K562 (cell line): ENCODE measurements around the gene EML3. TPM values are rescaled to one million over a fixed set of nuclear protein-coding genes. Genes with fewer than 3 reads are reported as not detected.

Experiments used
- ATAC-seq: fragments of 200-7000 bp; cut with Tn5 transposase; 3 replicates; pipeline ENCODE4 v1.9.1; 2020; ENCODE audit warnings: moderate library complexity
- BruUV-seq: library from RNA; stranded (reverse); fragments of 400-500 nt; replicated peaks from 2 replicates; lab custom pipeline; 2021; lab: Mats Ljungman, UMichigan
- CTCF ChIA-PET: fragments of 300-600 bp; formaldehyde crosslinking; extraction: SDS; loops from one replicate; lab custom pipeline; 2021; ENCODE audit warnings: low intra/inter-chr PET ratio; lab: Yijun Ruan, JAX
- POLR2A ChIA-PET: fragments of 300-600, 350-650 bp; sonication (Branson Sonifier 250); formaldehyde crosslinking; extraction: SDS; loops from one replicate; lab custom pipeline; 2021; ENCODE audit warnings: antibody characterized with exemption, inconsistent platforms; lab: Yijun Ruan, JAX
- DNase-seq, 4 experiments: peaks; one replicate each; pipeline versions ENCODE4 v3.0.0 to v3.0.0-alpha.2; 2011 to 2018; ENCODE audit warnings: low spot score in 3 of 4, mixed read lengths in 3 of 4; ENCODE audit errors: extremely low read depth in 1 of 4
- FAIRE-seq: peaks from 2 replicates; lab custom pipeline; 2011; peaks lifted over from hg19 to GRCh38; lab: Jason Lieb, UNC
- H2AFZ ChIP-seq: 2 replicates; pipeline ENCODE4 v1.6.0; 2011; ENCODE audit warnings: low read depth, low read length, control low read depth, inconsistent platforms
- H3K27ac ChIP-seq: fragments of 200-600 bp; 3 replicates; pipeline ENCODE4 v1.8.0; 2011; ENCODE audit warnings: low read depth, mild to moderate bottlenecking, control low read depth, inconsistent platforms, low read length, moderate library complexity, mixed read lengths; ENCODE audit errors: extremely low read depth
- H3K27me3 ChIP-seq, 2 experiments: fragments of 300-600 bp in 1 of 2; 2 replicates in 1 of 2; 3 replicates in 1 of 2; pipeline versions ENCODE4 v1.6.0 to v1.8.0; 2011; ENCODE audit warnings: inconsistent platforms in 2 of 2, low read length in 2 of 2, mild to moderate bottlenecking in 1 of 2, mixed read lengths in 1 of 2, moderate library complexity in 1 of 2; ENCODE audit not compliant: control insufficient read depth in 2 of 2, insufficient read depth in 2 of 2
- H3K36me3 ChIP-seq: fragments of 300-600 bp; 3 replicates; pipeline ENCODE4 v1.8.0; 2011; ENCODE audit warnings: mild to moderate bottlenecking, low read length, inconsistent platforms; ENCODE audit not compliant: control insufficient read depth, insufficient read depth
- H3K4me1 ChIP-seq, 2 experiments: fragments of 200-600 bp in 1 of 2; replicated peaks in 1 of 2; 2 replicates in 1 of 2; 3 replicates in 1 of 2; pipeline versions ENCODE4 v1.5.1 to v1.8.0; 2011; ENCODE audit warnings: inconsistent platforms in 2 of 2, low read length in 2 of 2, mild to moderate bottlenecking in 1 of 2, mixed read lengths in 1 of 2, moderate library complexity in 1 of 2; ENCODE audit not compliant: control insufficient read depth in 2 of 2, insufficient read depth in 2 of 2
- H3K4me2 ChIP-seq: 2 replicates; pipeline ENCODE4 v1.6.1; 2011; ENCODE audit warnings: low read length, control low read depth, inconsistent platforms, mixed read lengths; ENCODE audit not compliant: insufficient read depth
- H3K4me3 ChIP-seq: fragments of 200-600 bp; sonication (generic), shearing (Covaris generic); 2 replicates; pipeline ENCODE4 v1.5.1; 2016; ENCODE audit warnings: control low read depth, inconsistent platforms
- H3K79me2 ChIP-seq: fragments of 200-600 bp; 3 replicates; pipeline ENCODE4 v1.8.0; 2011; ENCODE audit warnings: low read length, inconsistent platforms; ENCODE audit not compliant: control insufficient read depth, insufficient read depth
- H3K9ac ChIP-seq, 2 experiments: 2 replicates each; pipeline versions ENCODE4 v1.6.0 to v1.6.1; 2011; ENCODE audit warnings: low read depth in 2 of 2, low read length in 2 of 2, control low read depth in 1 of 2, inconsistent platforms in 1 of 2, mild to moderate bottlenecking in 1 of 2, mixed read lengths in 1 of 2; ENCODE audit not compliant: insufficient read depth in 1 of 2
- H3K9me1 ChIP-seq: one replicate; pipeline ENCODE4 v1.6.0; 2011; ENCODE audit warnings: inconsistent platforms, mild to moderate bottlenecking, low read length, moderate library complexity; ENCODE audit not compliant: control insufficient read depth, insufficient read depth
- H3K9me3 ChIP-seq: replicated peaks from 2 replicates; pipeline ENCODE4 v1.5.1; 2011; ENCODE audit warnings: low read depth, low read length, inconsistent platforms; ENCODE audit not compliant: control insufficient read depth, insufficient read depth
- H4K20me1 ChIP-seq: replicated peaks from 2 replicates; pipeline ENCODE4 v1.6.1; 2011; ENCODE audit warnings: low read length, inconsistent platforms, mixed read lengths; ENCODE audit not compliant: control insufficient read depth, insufficient read depth
- DIDO1 ChIP-seq: fragments of 450-650 bp; IDR thresholded peaks from 2 replicates; pipeline ENCODE4 v1.6.1; 2016; ENCODE audit warnings: low read depth, missing biosample characterization, missing genetic modification characterization
- HMG20B ChIP-seq: fragments of 250-450 bp; sonication (Bioruptor Pico); IDR thresholded peaks from 2 replicates; pipeline ENCODE4 v1.5.0; 2021; ENCODE audit warnings: mild to moderate bottlenecking
- HNRNPK ChIP-seq: fragments of 200-400 bp; formaldehyde crosslinking; IDR thresholded peaks from one replicate; pipeline ENCODE4 v1.6.1; 2018; ENCODE audit warnings: mild to moderate bottlenecking, low read depth, low read length; ENCODE audit not compliant: poor library complexity, severe bottlenecking
- ID3 ChIP-seq, 2 experiments: fragments of 250-450 bp in 1 of 2; fragments of 450-650 bp in 1 of 2; sonication (Bioruptor Pico) in 1 of 2; IDR thresholded peaks; 2 replicates each; pipeline versions ENCODE4 v1.6.1 to v1.8.0; 2016 to 2021; ENCODE audit warnings: mild to moderate bottlenecking in 2 of 2, moderate library complexity in 2 of 2, missing compliant biosample characterization in 1 of 2, missing genetic modification characterization in 1 of 2
- KLF13 ChIP-seq: fragments of 450-650 bp; IDR thresholded peaks from 2 replicates; pipeline ENCODE4 v1.6.1; 2016; ENCODE audit warnings: missing genetic modification characterization, low read depth, mild to moderate bottlenecking, missing compliant biosample characterization, moderate library complexity, borderline replicate concordance
- MAFG ChIP-seq: fragments of 450-650 bp; conservative IDR thresholded peaks from 2 replicates; pipeline ENCODE4 v1.6.1; 2016; ENCODE audit warnings: missing genetic modification characterization, missing compliant biosample characterization
- MTA3 ChIP-seq: fragments of 450-650 bp; formaldehyde crosslinking; IDR thresholded peaks from 2 replicates; pipeline ENCODE4 v1.6.1; 2017; ENCODE audit warnings: mild to moderate bottlenecking, borderline replicate concordance
- NFRKB ChIP-seq: fragments of 450-650 bp; IDR thresholded peaks from 2 replicates; pipeline ENCODE4 v1.6.1; 2016; ENCODE audit warnings: low read depth
- RFX1 ChIP-seq: fragments of 450-650 bp; IDR thresholded peaks from 2 replicates; pipeline ENCODE4 v1.6.1; 2016; ENCODE audit warnings: mild to moderate bottlenecking, moderate library complexity
- SMARCA4 ChIP-seq: fragments of 450-650 bp; IDR thresholded peaks from 2 replicates; pipeline ENCODE4 v1.6.1; 2016
- SP1 ChIP-seq: sonication (generic); formaldehyde crosslinking; IDR thresholded peaks from 2 replicates; pipeline ENCODE4 v1.8.1; 2022; ENCODE audit warnings: mild to moderate bottlenecking, missing genetic modification reagents
- TEAD2 ChIP-seq: fragments of 450-650 bp; IDR thresholded peaks from 2 replicates; pipeline ENCODE4 v1.6.1; 2016; ENCODE audit warnings: missing genetic modification characterization, control low read depth, missing compliant biosample characterization
- ZNF146 ChIP-seq: IDR thresholded peaks from one replicate; pipeline ENCODE4 v1.6.1; 2018; ENCODE audit warnings: missing compliant biosample characterization; ENCODE audit not compliant: unreplicated experiment
- ZNF511 ChIP-seq: sonication (generic); formaldehyde crosslinking; IDR thresholded peaks from 2 replicates; pipeline ENCODE4 v1.8.0; 2022; ENCODE audit warnings: mild to moderate bottlenecking, missing genetic modification reagents
- ZZZ3 ChIP-seq: fragments of 450-650 bp; IDR thresholded peaks from 2 replicates; pipeline ENCODE4 v1.6.1; 2016; ENCODE audit warnings: antibody characterized with exemption, mild to moderate bottlenecking, moderate library complexity
- WGBS: fragments of 100-300 bp; shearing (Covaris generic); methylation state at CpG from one replicate; pipeline ENCODE4 v1.1.6; 2016; ENCODE audit warnings: low coverage, mixed read lengths; ENCODE audit not compliant: insufficient coverage; ENCODE audit errors: missing lambda C conversion rate; 5-methylcytosine and 5-hydroxymethylcytosine counted together
- in situ Hi-C: fragments of 300-500 bp; cut with MboI; formaldehyde crosslinking; loops from 4 replicates; pipeline ENCODE4 v1.15.0; 2018; ENCODE audit warnings: inconsistent platforms, mixed read lengths
- intact Hi-C: fragments of 100-400 bp; cut with micrococcal nuclease; formaldehyde crosslinking; loops from 2 replicates; pipeline ENCODE4 v1.14.2; 2022
- polyA plus RNA-seq, 8 experiments: library from polyadenylated mRNA; depleted of rRNA in 4 of 8; stranded (reverse) in 5 of 8; unstranded in 3 of 8; fragments of >200 nt; fragmentation: Nextera tagmentation in 2 of 8; fragmentation: Illumina TruSeq in 1 of 8; extraction: Ambion mirVana in 2 of 8; extraction: Trizol in 1 of 8; gene quantifications; 2 replicates each; pipeline versions ENCODE4 v1.2.1 to v1.2.3, GENCODE V29; 2011 to 2014; ENCODE audit warnings: inconsistent platforms in 1 of 8, missing spikeins in 1 of 8
- total RNA-seq, 7 experiments: library from RNA; depleted of rRNA in 6 of 7; stranded (reverse); fragments of >200 nt in 6 of 7; fragmentation: Illumina TruSeq in 2 of 7; extraction: Trizol in 2 of 7; gene quantifications; 2 replicates each; pipeline versions ENCODE4 v1.2.1 to v1.2.3, GENCODE V29; 2011 to 2021; ENCODE audit warnings: low replicate concordance in 1 of 7

The EML3 gene
- total and polyA plus RNA-seq, 9 of the 15 experiments (the other 6 are each of a cell fraction or from before 2014, with no cell fraction given), result 0.32 to 90.5 (median 26.4) TPM

- no peak for TF ChIP-seq RFX1
- no peak for TF ChIP-seq HMG20B (CRISPR knock-in tag)
- no peak for TF ChIP-seq TEAD2 (tag)
- TF ChIP-seq ZZZ3, result no peak
Observed at GRCh38 chr11:62613291-62613778, 760 bp upstream of the EML3 start (continued).

- under 1% methylated on average over 26 of the region's 34 CpGs for WGBS
- ATAC-seq, result peak; percentile 51
- DNase-seq, result peak; percentile 53 to 71 (median 62)
- H3K9me1 ChIP-seq, result peaks cover 2% of the 10 kb centered on the region
- peaks cover 25% of the 10 kb centered on the region for H3K79me2 ChIP-seq
- BruUV-seq, result TSS peak; percentile 25
- H4K20me1 ChIP-seq, result 0 out of 2 replicates have a peak, but pooled peaks cover 5% of the 10 kb centered on the region
- intact Hi-C loops (loop anchor here (2.0 to 5.0 kb wide), 2 partner anchors 35 to 80 kb away; partner anchors contain the start of gene GANAB), in situ Hi-C loops (no loop called here)
- FAIRE-seq, result peak; percentile 74
- H3K4me2 ChIP-seq, result peak overlapping the region; percentile 96
- ChIA-PET CTCF (interaction anchor here (0.6 to 2.6 kb wide), 7 partner anchors 10 to 216 kb away, joined by 3 to 17 read pairs (median 4); partner anchors contain the start of genes B3GAT3 and GANAB), POLR2A (interaction anchor here (0.9 to 1.9 kb wide), 12 partner anchors 9 to 244 kb away, joined by 3 to 7 read pairs (median 4); partner anchors contain the start of genes B3GAT3, C11orf98, CSKMT and EEF1G)
- peak overlapping the region; percentile 93 for H3K9ac ChIP-seq
- H3K4me1 ChIP-seq, result peaks cover 29 to 64% of the 10 kb centered on the region in 2 experiments
- peak overlapping the region; percentile 90 for H3K27ac ChIP-seq
- peak overlapping the region; percentile 75 for H3K4me3 ChIP-seq
- peak overlapping the region; percentile 87 for H2AFZ ChIP-seq
- no peaks in the 10 kb centered on the region for H3K9me3 ChIP-seq
- no peaks in the 10 kb centered on the region for H3K27me3 ChIP-seq
- H3K36me3 ChIP-seq, result peaks cover 58% of the 10 kb centered on the region
- peak; percentile 41; the same call in 1 of the 2 replicates for TF ChIP-seq MTA3
- no peak for TF ChIP-seq SP1 (CRISPR knock-in tag)
- TF ChIP-seq NFRKB, result 0 out of 2 replicates have a peak, but pooled peaks have one; percentile 45
- no peak for TF ChIP-seq HNRNPK
- no peak for TF ChIP-seq ZNF146 (CRISPR knock-in tag)
- TF ChIP-seq DIDO1 (tag), result no peak
- peak; percentile 65 for TF ChIP-seq SMARCA4
- no peak for TF ChIP-seq ID3 (CRISPR knock-in tag; IDR thresholded peaks at IDR 0.05)
- 0 out of 2 replicates have a peak, but pooled peaks have one; percentile 33 for TF ChIP-seq ID3 (tag; IDR thresholded peaks at IDR 0.05)
- TF ChIP-seq MAFG (tag), result no peak
- peak; percentile 46; the same call in 1 of the 2 replicates for TF ChIP-seq ZNF511 (CRISPR knock-in tag)
- TF ChIP-seq KLF13, result no peak
Observed at GRCh38 chr11:62611705-62612365, 740 bp downstream of the EML3 start.
